HFF-Myc (cell line): Measurements from ENCODE around the gene SH3GLB1.
"Not testable (repeated sequence)": the region's sequence is repeated elsewhere in the genome, so short reads cannot be mapped to it uniquely, and the experiment has no call there.

Experiments used
- DNase-seq: peaks from one replicate; pipeline ENCODE4 v3.0.0-alpha.2; 2011; ENCODE audit warnings: low read depth; ENCODE audit errors: extremely low read depth
- H3K4me3 ChIP-seq: replicated peaks from 2 replicates; pipeline ENCODE4 v1.5.1; 2011; ENCODE audit warnings: low read depth, mild to moderate bottlenecking, control low read depth, low read length
- CTCF ChIP-seq: IDR thresholded peaks from 2 replicates; pipeline ENCODE4 v1.5.1; 2012; ENCODE audit warnings: mild to moderate bottlenecking, low read depth, low read length, control low read depth; ENCODE audit errors: missing control alignments

SH3GLB1 gene

GRCh38 chr1:86704458-86704971 lies at the start of gene SH3GLB1:
Gene SH3GLB1, plus strand, starts transcription at chr1:86704576. Its CDS starts 324 bp downstream, at chr1:86704900.
- DNase-seq: peak; percentile 36
- peak; percentile 88 for TF ChIP-seq CTCF
- peak within 1 kb of the TSS; percentile 88 for H3K4me3 ChIP-seq

GRCh38 chr1:86658381-86658780 lies 46.0 kb upstream of the SH3GLB1 start:
- DNase-seq: not testable (repeated sequence)

GRCh38 chr1:86666368-86666767 lies 38.0 kb upstream of the SH3GLB1 start:
- DNase-seq: no peak
- H3K4me3 ChIP-seq: no peak overlapping the region
- no peak for TF ChIP-seq CTCF

More at GRCh38 chr1:86658381-86658780, 46.0 kb upstream of the SH3GLB1 start:
- not testable (repeated sequence) for H3K4me3 ChIP-seq

- TF ChIP-seq CTCF: no peak
- no peak for DNase-seq
Measured at GRCh38 chr1:86687595-86687994, 16.8 kb upstream of the SH3GLB1 start.

GRCh38 chr1:86692641-86693040 lies 11.7 kb upstream of the SH3GLB1 start:
- DNase-seq: no peak
- no peak for TF ChIP-seq CTCF

More at GRCh38 chr1:86687595-86687994, 16.8 kb upstream of the SH3GLB1 start:
- H3K4me3 ChIP-seq: no peak overlapping the region

GRCh38 chr1:86695400-86695799 lies 9.0 kb upstream of the SH3GLB1 start:
- no peak for DNase-seq
- H3K4me3 ChIP-seq: no peak overlapping the region
- TF ChIP-seq CTCF: no peak

More at GRCh38 chr1:86692641-86693040, 11.7 kb upstream of the SH3GLB1 start:
- H3K4me3 ChIP-seq: no peak overlapping the region

- no peak overlapping the region for H3K4me3 ChIP-seq
- TF ChIP-seq CTCF: no peak
- no peak for DNase-seq
Measured at GRCh38 chr1:86696522-86696921, 7.9 kb upstream of the SH3GLB1 start.
